ENCODE measurements around the gene LPP. TPM values are rescaled to one million over a fixed set of nuclear protein-coding genes. Genes with fewer than 3 reads are reported as not detected.

Gene LPP
- total RNA-seq, 1 donor from 2014 or later, result 218 TPM

DNA sequence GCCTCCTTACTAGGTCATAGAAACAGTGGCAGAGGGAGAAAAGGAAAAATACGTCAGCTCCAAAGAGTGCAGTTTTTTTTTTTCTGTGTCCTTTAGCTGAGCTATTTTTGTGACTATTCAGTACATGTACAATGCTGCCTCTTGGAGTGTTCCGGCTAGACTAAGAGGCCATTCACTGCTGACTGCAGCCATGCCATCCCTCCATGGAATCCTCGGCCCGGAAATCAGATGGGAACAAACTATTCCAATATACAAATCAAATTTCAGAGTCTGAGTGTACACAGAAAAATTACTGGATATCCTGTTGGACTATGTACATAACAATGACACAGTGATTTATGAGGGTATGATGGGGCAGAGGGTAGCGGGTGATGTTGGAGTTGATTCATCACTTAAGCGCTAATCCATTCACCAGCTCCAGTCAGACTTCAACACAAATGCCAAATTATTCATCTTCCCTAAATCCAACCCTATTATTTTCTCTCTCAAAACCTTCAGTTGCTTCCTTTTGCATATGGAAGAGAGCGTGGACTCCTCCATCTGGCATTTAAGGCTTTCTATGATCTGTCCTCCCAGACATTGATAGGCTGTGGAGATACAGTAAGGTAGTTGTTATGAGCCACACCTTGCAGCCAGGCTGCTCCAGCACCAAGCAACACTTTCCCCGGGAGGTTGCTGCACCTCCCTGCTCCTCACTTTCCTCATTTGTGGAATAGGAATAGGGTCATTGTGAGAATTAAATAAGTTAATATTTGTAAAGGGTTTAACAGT, 109.1 kb downstream of the LPP start:
- DNase-seq (ENCODE audit: low read depth), result no peak
- TF ChIP-seq, protein P1, sequence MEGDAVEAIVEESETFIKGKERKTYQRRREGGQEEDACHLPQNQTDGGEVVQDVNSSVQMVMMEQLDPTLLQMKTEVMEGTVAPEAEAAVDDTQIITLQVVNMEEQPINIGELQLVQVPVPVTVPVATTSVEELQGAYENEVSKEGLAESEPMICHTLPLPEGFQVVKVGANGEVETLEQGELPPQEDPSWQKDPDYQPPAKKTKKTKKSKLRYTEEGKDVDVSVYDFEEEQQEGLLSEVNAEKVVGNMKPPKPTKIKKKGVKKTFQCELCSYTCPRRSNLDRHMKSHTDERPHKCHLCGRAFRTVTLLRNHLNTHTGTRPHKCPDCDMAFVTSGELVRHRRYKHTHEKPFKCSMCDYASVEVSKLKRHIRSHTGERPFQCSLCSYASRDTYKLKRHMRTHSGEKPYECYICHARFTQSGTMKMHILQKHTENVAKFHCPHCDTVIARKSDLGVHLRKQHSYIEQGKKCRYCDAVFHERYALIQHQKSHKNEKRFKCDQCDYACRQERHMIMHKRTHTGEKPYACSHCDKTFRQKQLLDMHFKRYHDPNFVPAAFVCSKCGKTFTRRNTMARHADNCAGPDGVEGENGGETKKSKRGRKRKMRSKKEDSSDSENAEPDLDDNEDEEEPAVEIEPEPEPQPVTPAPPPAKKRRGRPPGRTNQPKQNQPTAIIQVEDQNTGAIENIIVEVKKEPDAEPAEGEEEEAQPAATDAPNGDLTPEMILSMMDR (IDR thresholded peaks at IDR 0.05; ENCODE audit: insufficient read depth, low read length, poor library complexity, severe bottlenecking), result no peak
- no peak overlapping the region for H3K4me3 ChIP-seq (ENCODE audit: low read depth, low read length)
- no peaks in the 10 kb centered on the region for H3K36me3 ChIP-seq (ENCODE audit: control insufficient read depth, insufficient read depth, low read length)
- H3K27me3 ChIP-seq (ENCODE audit: control insufficient read depth, insufficient read depth, low read length), result no peaks in the 10 kb centered on the region

DNA sequence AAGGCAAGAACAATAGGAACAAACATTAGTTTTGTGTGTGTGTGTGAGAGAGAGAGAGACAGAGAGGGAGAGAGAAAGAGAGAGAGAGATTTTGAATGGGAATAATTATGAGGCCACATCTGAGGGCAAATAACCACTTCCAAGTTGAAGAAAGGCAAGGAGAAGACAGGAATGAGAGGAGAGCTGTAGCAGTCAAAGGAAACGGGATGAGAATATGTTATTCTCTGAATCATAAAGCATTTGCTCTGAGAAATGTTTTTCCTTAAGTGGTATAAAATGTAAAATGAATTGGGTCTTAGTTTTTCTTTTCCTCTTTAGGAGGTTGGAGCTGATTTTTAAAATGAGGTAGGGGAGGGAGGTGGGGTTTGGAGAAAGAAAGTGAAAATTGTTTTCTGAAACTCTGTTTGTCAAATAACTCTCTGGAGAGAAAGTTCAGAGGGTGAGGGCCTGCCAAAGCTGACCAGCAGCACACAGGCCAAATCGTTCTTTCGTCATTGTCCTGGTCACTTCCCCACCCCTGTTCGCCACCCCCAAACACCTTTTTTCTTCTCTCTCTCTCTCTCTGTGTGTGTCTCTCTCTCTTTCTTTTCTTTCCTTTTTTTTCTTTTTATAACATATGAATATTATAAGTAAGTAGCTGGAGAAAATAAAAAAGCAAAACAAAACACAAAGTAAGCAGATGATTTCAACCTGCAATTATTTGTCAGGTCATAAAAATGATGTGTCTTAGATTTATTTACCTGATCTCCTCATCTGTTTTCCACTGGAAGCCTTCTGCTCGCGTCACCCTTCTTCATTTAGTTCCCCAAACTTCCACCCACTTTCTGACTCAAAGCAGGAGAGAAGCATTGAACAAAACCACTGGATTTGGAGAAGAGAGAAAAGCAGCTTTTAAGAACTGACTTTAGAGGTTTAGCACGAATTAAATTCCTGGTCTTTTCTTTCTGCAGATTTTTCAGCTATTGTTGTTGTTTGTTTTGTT, 110.6 kb downstream of the LPP start:
- DNase-seq (ENCODE audit: low read depth), result no peak
- Histone ChIP-seq H3K36me3 (ENCODE audit: control insufficient read depth, insufficient read depth, low read length) (no peaks in the 10 kb centered on the region), H3K4me3 (ENCODE audit: low read depth, low read length) (no peak overlapping the region), H3K27me3 (ENCODE audit: control insufficient read depth, insufficient read depth, low read length) (no peaks in the 10 kb centered on the region)
- TF ChIP-seq, protein P1 (IDR thresholded peaks at IDR 0.05; ENCODE audit: insufficient read depth, low read length, poor library complexity, severe bottlenecking), result no peak

GRCh38 chr3:188266562-188267274, 112.8 kb downstream of the LPP start:
- H3K4me3 ChIP-seq (ENCODE audit: low read depth, low read length), result peak overlapping the region; percentile 2
- TF ChIP-seq, protein P1 (IDR thresholded peaks at IDR 0.05; ENCODE audit: insufficient read depth, low read length, poor library complexity, severe bottlenecking), result no peak
- H3K36me3 ChIP-seq (ENCODE audit: control insufficient read depth, insufficient read depth, low read length), result no peaks in the 10 kb centered on the region
- no peak for DNase-seq (ENCODE audit: low read depth)
- no peaks in the 10 kb centered on the region for H3K27me3 ChIP-seq (ENCODE audit: control insufficient read depth, insufficient read depth, low read length)

GRCh38 chr3:188267790-188268335, 113.9 kb downstream of the LPP start:
- DNase-seq (ENCODE audit: low read depth), result no peak
- Histone ChIP-seq H3K36me3 (ENCODE audit: control insufficient read depth, insufficient read depth, low read length) (no peaks in the 10 kb centered on the region), H3K4me3 (ENCODE audit: low read depth, low read length) (no peak overlapping the region), H3K27me3 (ENCODE audit: control insufficient read depth, insufficient read depth, low read length) (no peaks in the 10 kb centered on the region)
- TF ChIP-seq, protein P1 (IDR thresholded peaks at IDR 0.05; ENCODE audit: insufficient read depth, low read length, poor library complexity, severe bottlenecking), result no peak

- TF ChIP-seq, protein P1 (IDR thresholded peaks at IDR 0.05; ENCODE audit: insufficient read depth, low read length, poor library complexity, severe bottlenecking), result no peak
- H3K27me3 ChIP-seq (ENCODE audit: control insufficient read depth, insufficient read depth, low read length), result no peaks in the 10 kb centered on the region
- no peak for DNase-seq (ENCODE audit: low read depth)
- no peaks in the 10 kb centered on the region for H3K36me3 ChIP-seq (ENCODE audit: control insufficient read depth, insufficient read depth, low read length)
- H3K4me3 ChIP-seq (ENCODE audit: low read depth, low read length), result no peak overlapping the region
Observed at GRCh38 chr3:188268336-188268735, 114.4 kb downstream of the LPP start.

All from kidney epithelial cell (primary cell).